Measurements from ENCODE around the gene CTBP1.
"Not testable (repeated sequence)": the region's sequence is repeated elsewhere in the genome, so short reads cannot be mapped to it uniquely, and the experiment has no call there.

Gene CTBP1

DNA sequence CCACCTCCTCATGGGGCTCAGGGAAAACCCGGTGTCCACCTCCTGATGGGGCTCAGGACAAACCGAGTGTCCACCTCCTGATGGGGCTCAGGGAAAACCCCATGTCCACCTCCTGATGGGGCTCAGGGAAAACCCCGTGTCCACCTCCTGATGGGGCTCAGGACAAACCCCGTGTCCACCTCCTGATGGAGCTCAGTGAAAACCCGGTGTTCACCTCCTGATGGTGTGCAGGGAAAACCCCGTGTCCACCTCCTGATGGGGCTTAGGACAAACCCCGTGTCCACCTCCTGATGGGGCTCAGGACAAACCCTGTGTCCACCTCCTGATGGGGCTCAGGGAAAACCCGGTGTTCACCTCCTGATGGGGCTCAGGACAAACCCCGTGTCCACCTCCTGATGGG is 11.7 kb downstream of the CTBP1 start:
- not testable (repeated sequence) for DNase-seq

DNA sequence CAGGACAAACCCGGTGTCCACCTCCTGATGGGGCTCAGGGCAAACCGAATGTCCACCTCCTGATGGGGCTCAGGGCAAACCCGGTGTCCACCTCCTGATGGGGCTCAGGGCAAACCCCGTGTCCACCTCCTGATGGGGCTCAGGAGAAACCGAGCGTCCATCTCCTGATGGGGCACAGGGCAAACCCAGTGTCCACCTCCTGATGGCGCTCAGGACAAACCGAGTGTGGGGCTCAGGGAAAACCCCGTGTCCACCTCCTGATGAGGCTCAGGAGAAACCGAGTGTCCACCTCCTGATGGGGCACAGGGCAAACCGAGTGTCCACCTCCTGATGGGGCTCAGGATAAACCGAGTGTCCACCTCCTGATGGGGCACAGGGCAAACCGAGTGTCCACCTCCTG is 12.1 kb downstream of the CTBP1 start:
- not testable (repeated sequence) for DNase-seq

- no peak for DNase-seq
Measured at GRCh38 chr4:1236103-1236641, 12.8 kb downstream of the CTBP1 start.

DNA sequence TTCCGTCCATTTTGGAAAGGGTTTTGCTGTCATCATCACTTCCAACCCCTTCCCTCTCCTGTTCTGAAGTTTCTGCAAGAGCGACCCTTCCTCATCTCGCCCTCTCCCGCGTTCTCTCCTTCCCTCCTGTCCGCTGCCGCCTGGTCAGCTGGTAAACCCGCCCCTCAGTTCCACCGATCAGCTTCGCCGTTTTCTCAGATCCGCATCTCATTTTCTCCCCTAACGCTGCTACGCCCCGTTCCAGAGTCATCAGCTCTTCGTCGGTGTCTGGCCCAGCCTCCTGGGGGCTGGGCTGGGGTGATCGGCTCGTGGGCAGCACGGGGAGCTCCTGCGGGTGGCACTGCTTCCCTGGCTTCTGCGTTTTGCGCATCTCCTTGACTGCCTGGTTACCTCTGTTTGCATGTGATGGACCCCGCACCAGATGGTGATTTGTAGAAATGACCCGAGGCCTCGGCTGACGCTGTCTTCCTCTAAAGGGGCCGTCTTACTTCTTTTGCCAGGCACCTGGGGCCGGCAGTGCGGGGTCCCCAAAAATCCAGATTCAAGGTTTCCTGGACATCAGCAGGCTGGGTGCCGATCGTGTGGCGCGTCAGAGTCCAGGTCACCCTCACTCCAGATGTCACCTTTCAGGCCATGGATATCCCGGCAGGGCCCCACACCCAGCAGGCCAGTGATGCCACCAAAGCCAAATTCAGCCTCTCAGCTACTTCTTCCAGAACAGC is 13.4 kb downstream of the CTBP1 start:
- no peak for DNase-seq

- DNase-seq, result no peak
Measured at GRCh38 chr4:1234811-1235292, 14.1 kb downstream of the CTBP1 start.

DNA sequence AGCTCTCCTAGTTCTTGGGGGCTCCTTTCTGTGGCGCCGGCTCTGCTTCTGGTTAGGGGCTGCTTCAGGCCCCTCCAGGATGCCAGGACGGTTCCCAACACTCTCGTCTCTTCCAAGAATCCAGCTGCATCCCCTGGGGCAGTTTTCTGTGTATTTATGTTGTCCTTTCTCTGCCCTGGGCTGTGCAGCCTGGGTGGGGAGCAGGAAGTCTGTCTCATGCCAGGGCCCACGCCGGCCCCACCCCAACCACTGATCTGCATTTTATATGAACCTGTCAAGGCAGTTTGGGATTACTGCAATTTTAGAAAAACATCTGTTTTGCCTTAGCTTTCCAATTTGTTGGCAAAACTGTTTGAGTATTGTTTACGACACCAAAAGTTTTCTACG is 14.6 kb downstream of the CTBP1 start:
- no peak for DNase-seq

DNA sequence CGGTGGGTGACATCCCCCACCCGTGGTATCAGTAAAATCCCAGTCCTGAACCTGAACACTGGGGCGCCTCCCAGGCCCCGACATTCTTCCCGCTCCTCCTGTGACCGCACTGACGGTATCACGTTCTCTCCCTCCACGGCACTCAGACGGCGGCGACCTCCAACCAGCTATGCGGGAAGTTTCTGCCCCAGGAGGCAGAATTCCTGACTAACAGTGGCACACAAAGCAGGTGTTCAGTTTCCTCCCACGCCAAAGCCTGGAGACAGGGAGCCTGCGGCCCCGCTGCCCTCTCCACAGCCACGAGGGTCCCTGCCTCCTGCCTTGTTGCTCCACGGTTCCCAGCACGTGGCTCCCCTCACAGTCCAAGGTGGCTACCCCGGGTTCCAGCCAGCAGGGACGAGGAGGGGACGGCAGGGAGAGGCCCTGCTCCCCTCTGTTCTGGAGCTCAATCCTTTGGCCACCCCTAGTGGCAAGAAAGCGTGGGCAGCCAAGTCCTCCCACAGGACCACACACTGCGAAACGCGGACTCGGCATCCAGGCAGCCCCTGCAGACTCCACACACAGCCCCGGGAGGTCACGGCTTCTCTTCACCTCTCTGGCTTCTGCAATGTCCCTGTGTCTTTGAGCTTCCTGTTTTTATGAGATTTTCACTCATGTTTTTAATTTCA is 15.2 kb downstream of the CTBP1 start:
- no peak for DNase-seq

DNA sequence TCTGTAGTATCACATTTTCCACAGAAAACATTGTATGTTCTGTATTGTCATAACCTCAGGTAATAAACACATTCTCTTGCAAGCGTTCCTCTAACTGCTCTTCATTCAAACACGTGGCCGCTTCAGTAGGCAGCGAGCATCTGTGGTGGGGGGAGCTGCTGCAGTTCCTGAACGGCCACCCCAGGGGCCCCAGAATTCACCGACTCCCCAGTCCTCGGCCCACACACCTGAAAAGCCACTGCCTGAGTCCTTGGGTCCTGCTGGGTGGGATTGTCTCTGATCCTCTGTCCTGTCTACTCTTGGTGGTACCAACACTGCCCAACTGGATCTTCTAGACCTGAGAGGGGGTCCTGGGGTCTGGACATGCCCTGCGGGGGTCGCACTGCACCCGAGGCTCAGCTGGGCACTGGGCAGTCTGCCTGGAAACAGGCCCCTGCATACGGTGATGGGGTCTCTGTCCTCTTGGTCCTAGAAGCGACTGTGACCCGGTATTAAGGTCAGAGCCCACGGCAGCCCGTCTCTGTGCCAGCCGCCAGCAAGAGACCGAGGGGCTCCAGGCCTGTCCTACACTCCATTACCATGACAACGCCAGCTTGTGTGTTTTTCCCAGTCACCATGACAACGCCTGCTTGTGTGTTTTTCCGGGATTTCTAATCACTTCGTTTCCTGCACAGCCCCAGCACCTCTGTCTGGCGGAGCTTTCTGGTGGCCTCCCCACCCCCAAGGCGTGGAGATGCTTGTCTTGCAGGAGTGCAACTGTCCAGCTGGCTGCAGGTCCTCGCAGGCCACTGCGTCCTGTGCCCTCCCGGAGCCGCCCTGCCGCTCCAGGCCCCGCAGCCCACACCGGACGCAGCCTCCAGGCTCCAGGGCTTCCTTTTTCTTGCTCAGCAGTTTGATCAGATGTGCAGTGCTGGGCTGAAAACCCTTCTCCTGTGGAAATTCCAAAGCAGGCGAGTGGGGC is 16.0 kb downstream of the CTBP1 start:
- no peak for DNase-seq

- no peak for DNase-seq
Measured at GRCh38 chr4:1231637-1232360, 17.1 kb downstream of the CTBP1 start.

DNA sequence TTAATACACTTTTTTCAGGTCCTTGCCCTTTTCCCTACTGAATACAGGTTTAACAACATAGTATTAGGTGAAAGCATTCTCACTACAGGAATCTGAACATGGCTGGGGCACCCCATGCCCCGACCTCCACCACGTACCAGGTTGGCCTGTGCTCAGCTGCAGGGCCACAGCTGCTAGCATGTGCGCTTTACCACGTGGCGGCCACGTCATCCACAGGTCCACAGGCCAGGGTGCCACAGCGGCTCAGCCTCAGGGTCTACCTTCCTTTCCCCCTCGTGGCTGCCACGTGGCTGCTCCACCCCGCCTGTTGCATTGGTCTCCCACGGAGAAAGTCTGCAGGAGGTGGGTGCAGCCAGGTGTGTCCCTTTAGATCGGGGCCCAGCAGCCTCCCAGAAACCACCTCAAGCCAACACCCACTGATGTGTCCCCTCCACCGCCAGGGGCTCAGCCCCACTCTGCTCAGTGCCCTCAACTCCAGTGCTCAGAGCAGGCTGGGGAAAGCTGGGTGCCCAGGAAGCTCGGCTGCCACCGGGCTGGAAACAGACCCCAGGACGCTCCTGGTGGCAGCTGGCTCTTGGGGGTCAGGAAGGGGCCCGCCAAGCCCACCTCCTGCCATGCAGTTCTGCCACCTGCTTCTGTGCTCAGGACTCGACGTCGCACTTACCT is 17.8 kb downstream of the CTBP1 start:
- DNase-seq, result no peak

DNA sequence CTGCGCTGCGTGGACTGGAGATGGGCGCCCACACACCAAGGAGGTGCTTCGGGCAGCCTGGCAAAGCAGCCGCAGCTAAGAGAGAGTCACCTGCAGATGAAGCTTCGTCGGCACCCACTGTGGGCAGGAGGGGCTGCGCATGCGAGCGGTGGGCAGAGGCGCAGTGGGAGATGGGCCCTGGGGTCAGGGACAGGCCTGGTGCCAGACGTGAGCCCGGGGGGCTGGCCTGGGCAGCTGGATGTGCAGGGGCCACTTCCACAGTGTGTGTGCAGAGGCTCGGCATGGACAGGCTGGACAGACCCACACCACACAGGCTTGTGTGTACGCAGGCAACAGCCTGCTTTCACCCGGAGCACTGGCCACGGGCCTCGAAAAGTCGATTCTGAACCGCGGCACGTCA is 18.6 kb downstream of the CTBP1 start:
- DNase-seq, result no peak

DNA sequence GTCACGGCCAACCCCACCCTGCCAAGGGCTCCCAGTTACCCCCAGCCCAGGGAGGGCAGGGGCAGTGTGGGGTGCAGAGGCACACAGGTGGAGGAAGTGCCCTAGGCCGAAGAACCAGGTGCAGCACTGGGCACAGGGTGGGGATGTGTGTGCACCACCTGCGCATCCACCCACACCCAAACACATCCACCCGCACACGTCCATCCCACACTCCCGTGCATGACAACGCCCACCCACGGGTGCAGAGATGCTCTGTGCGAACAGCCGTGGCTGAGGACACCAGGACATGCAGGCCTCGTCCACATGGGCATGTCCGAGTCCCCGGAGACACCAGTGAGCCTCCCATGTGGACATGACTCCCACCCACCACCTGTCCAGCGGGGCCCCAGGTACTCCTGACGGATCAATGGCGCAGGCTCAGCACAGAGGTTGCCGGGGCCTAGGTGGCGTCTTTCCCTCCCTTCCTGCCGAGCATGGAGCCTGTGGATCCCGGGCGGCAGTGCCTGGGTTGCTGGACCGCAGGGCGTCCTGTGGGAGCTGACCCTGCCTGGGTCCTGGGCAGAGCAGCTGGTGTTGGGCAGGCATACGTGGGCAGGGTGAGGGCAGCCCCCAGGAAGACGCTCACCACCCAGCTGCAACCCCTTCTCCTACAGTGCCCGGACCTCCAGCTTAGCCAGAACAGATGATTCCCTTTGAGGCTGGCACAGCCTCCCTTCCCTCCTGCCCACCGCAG is 19.6 kb downstream of the CTBP1 start:
- no peak for DNase-seq

DNA sequence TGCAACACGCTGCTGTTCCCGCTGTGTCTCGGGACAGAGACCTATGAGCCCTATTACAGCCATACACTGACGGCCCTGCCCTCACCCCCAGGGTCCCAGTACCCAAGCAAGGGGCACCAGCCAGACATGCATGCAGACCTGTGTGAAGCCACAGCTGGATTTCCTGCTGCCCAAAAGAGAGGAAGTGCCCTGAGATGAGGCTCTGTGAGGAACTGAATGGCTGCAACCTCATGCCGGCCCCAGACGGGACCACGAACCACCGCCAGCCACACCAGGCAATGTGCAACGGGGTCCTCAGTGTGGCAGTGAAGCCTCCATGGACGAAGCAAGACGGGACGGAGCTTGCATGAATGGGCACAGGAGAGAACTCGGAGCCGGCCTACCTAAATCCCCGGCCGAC is 21.1 kb downstream of the CTBP1 start:
- DNase-seq, result no peak

DNA sequence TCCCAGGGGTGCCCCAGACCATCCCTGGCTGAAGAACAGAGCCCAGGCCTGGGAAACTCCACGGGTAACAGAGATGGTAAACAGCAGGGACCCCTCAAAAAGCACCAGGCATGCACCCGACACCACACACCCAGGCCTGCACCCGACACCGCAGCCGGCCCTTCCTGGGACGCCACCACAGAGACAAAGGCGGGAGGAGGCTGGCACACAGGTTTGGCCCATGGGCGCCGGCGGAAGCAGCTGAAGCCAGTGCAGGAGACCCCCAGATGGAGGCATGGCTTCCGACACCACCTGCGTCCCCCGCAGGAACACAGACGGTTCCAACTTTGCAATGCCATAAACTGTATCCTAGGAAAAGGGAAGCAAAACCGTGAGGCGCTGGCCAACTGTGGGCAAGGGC is 22.3 kb downstream of the CTBP1 start:
- DNase-seq, result no peak

DNA sequence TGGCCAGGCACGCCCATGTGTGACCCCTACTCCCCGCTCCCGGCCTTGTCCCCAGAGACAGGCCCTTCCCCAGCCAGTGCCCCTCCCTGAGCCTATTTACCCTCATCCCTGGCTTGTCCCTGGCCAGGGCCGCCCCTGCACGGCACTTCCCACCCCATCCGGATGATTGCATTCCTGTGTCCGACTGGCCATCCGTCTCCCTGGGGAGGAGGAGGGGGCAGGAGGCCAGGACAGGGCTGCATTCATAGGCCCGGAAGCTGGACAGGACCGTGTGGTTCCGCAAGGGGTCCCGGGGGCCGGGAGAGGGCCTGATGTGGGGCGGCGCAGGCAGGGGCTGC is 22.8 kb downstream of the CTBP1 start:
- no peak for DNase-seq

DNA sequence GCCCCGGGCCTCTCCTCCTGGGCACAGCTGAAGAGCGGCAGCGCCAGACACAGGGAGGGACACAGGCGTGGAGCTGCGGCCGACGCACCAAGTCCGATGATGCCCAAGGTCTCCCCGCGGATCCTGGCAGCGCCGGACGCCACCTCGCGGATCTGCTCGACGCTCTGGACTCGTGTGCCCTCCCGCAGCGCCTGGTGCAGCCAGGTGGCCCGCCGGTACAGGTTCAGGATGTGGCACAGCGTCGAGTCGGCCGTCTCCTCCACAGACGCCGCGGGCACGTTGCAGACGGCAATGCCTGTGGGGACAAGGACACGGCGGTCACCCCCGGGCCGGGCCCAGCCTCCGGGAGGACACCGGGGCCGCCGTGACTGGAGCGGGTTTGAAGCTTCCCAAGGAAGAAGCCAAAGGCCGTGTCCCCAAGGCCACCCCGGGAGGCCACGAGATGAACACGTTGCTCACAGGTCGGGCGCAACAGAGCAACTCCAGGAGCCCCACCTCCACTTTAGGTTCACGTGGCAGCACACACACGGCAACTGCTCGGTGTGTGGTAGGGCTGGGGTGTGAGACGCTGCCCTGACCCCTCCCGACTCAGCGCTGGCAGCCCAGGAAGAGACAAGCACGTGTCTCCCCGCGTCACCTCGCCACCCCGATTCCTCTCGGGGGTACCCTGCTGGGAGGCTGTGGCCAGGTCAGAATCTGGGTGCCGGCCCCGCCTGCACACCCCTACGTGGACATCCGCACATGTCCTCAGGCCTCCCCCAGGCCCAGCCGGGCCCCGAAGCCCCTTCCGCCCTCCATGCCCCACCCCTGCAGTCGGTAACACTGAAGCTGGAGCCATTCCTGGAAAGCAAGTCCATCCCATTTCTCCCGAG is 23.4 kb downstream of the CTBP1 start:
- no peak for DNase-seq

- DNase-seq, result no peak
Measured at GRCh38 chr4:1223841-1224809, 24.8 kb downstream of the CTBP1 start.

DNA sequence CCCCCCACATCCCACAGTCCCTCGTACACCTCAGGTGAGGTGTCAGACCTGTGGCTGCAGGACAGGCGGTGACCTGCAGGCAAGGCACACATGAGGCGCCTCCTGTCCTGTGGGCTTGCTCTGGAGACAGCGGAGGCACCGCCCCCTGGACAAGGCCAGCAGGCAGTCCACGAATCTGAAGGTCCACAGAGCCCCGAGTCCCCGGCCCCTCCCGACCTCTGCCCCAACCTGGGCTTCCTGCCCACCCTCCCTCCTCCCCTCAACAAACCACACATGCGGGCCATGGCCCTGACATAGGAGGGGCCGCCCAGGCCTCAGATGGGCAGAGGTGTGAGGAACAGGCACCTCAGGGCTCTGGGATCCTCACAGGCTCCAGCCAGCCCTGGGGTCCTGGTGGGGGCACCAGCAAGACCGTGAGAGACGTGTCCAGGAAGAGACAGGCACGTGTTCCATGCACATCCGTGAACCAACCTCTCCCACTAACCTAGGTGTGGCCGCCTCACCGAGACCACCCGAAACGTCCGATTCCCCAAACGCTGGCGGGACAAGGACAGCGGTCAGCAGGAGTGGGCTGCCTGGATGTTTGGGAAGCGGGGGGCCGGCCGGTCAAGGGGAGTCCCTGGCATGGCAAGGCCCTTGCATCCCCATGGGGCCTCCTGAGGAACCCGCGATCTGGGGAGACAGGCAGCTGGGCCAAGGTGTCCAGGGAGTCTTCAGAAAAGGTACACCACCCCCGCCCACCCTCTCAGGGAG is 25.8 kb downstream of the CTBP1 start:
- DNase-seq, result no peak
